ENCODE data around the gene LPO.

The LPO gene

GRCh38 chr17:58264407-58265103 lies 26.2 kb downstream of the LPO start:
- no peak for FAIRE-seq

GRCh38 chr17:58265271-58265670 lies 26.9 kb downstream of the LPO start:
- no peak for FAIRE-seq

GRCh38 chr17:58265902-58266875 lies 27.8 kb downstream of the LPO start:
- FAIRE-seq = no peak

- FAIRE-seq = no peak
Observed at GRCh38 chr17:58267347-58268324, 29.3 kb downstream of the LPO start.

DNA sequence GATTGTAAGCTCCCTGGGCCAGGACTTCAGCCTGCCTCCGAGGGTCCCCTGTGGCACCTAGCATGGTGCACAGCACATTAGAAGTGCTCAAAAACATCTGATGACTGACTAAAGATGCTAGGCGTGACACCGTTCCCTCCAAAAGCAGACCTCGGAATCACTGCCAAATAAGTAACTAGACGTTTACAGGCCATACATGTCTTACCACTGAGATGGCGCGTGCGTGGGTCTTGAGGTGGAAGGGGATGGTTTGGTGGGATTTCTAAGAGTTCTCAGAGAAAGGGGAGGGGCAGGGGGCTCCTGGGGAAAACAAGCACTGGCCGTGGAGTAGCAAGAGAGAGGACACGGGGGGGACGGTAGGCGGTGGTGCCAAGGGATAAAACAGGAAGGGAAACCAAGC lies 29.9 kb downstream of the LPO start:
- FAIRE-seq = no peak

DNA sequence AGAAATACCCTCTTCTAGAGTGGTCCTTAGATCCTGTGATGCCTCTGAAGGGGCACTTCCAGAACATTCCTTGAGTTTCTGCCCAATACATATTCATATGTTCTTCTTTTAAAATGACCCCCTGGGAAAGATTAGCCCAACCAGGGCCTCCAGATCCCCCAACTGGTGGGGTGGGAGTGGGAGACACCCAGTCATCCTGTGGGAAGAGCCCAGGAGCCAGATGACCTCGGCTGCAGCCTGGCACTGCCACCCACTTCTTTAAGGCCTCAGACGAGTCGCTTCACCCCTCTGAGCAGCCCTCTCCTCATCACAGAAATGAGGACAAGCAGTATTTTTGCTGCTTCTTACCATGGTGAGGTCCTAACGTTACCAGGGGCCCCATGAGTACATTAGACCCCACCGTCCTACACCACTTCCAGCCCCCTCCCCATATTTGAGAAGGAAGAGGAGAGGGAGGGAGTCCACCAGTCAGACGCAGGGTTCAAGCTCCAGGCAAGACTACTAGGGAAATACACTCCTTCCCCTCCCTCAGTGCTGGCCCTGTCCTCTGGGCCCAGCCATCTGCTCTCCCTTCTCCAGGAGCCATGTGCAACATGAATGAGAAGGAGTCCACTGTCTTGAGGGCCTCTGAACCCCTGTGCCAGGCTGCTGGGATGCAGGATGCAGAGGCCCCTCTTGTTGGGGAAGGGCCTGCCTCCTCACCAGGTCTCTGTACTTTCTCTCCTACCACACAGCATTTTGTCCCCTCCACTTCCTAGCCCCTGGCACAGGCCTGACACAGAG lies 30.6 kb downstream of the LPO start:
- FAIRE-seq = no peak

DNA sequence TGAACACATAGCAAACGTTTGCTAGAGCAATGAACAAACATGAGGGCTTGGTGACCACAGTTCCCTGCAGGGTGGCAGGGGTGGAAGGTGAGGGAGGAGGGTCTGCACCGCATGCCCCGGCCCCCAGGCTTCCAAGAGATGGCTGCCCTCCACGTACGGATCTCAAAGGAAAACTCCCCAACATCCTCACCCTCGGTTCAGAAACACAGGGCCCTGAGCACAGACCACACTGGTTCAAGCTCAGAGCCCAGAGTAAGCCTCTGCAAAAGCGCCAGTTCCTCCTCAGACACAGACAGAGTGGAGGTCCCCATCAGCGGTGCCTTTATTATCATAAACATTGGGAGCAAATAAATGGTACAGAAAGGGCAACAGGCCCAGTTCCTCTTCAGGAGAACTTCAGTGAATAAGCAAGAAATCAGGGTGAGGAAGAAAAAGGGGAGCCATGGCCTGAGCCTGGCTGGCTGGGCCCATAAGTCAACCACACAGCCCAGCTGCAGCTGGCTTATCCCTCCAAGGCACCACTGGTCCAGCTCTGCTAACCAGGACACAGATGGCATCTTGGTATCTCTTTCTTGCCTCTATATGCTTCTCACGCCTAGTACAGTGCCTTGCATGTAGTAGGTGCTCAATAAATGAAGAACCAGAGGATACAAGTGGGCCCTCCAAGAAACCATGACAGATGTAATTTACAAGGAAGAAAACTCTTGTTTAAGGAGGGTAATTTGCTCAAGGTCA lies 31.3 kb downstream of the LPO start:
- FAIRE-seq = no peak

DNA sequence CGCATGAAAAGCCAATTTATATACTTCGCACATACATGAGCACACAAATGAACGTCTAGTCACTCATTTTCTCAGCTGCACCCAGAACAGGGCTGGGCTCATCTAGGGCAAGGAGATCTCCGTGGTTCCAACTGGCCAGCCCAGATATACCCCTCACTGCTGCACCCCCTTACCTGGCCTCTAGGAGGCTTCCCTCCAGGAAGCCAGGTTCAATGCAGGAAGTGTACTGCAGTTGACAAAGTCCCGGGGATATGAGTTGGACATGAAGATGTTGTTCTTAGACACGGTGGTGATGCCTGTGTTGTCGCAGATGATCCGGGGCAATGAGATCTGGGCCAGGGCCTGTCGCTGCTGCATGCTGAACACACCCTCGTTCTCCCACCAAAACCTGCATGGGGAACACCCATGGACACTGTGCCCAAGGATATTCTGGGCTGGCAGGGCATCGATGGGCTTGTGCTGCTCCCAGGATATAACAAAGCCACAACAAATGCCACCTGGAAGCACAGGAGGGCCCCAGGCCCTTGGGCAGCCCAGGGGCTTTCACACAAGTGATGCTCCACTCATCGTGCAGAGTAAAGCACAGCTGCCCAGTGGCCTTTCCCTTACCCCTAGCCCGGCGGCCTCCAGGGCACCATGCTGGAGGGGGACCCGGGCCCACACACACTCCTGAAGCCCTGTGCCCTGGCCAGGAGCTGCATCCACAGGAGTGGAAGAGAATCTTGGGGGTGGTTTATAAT lies 32.3 kb downstream of the LPO start:
- FAIRE-seq = no peak

DNA sequence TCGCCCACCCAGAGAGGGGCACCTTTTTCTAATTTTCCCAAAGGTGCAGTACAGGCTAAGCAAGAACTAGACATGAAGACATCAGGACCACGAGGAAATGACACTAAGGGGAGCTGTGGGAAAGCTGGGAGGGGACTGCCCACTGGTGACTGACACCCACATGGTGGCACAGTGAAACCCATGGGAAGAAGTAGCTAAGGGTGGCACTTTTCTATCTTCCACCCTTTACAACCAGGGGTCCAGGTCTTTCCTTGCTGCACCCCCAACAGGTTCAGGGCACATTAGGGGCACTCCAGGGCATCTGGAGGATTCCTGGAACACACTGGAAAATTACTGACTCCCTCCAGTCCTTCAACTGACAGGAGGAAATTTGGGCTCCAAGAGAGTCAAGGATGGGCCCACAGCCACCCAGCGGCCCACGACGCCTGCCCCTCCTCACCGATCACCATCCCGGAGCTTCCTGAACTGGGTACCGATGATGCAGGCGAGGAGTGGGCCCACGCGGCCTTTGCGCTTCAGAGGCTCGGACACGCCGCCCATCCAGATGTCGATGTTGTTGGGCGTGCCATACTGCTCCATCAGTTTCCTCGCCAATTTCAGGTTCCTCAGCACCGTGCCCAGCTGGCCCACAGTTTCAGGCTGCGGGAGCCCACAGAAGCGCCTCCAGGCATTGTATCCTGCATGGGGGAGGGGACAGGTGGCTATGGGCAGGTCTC lies 33.0 kb downstream of the LPO start:
- no peak for FAIRE-seq

DNA sequence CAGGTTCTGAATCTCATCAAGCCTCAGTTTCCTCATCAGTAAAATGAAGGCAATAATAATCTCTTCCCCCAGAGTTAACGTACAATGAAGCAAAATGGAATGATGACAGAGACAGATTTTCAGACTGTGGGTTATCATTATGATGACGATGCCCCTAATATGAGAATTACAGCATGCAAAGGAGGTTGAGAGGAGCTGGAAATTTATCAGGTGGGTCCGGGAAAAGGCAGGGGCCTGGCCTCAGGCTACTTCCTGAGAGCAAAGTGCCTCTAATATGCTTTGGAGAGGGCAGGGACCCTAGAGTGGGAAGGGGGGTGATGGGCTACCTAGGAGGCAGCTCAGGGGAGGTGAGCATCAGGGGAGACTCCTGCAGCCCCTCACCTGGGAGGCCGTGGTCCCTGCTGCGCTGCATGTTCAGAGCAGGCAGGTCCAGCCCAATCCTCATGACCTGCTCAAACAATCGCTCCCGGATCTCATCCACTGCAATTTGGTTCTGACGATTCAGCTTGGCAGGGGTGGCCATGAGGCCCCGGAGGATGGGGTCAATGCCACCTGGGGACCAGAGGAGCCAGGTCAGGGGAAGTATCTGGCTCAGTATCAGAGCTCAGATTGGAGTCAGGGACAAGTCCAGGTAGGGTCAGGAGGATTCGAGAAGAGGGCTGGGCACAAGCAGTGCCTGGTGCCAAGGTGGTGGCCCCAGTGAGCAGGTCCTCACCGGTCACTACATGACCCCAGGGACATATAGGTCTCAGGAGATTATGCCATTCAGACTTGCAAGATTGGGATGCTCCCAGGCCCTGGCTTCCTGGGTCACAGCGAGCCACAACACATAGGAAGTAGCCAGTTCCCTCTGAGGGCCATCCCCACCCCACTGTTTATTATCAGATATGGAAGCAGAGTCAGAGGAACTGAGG lies 34.2 kb downstream of the LPO start:
- FAIRE-seq = no peak

- FAIRE-seq = no peak
Observed at GRCh38 chr17:58273453-58274104, 35.2 kb downstream of the LPO start.

GRCh38 chr17:58275417-58275816 lies 37.0 kb downstream of the LPO start:
- FAIRE-seq = no peak

- no peak for FAIRE-seq
Observed at GRCh38 chr17:58276423-58276822, 38.0 kb downstream of the LPO start.

GRCh38 chr17:58277107-58277801 lies 38.9 kb downstream of the LPO start:
- FAIRE-seq = no peak

DNA sequence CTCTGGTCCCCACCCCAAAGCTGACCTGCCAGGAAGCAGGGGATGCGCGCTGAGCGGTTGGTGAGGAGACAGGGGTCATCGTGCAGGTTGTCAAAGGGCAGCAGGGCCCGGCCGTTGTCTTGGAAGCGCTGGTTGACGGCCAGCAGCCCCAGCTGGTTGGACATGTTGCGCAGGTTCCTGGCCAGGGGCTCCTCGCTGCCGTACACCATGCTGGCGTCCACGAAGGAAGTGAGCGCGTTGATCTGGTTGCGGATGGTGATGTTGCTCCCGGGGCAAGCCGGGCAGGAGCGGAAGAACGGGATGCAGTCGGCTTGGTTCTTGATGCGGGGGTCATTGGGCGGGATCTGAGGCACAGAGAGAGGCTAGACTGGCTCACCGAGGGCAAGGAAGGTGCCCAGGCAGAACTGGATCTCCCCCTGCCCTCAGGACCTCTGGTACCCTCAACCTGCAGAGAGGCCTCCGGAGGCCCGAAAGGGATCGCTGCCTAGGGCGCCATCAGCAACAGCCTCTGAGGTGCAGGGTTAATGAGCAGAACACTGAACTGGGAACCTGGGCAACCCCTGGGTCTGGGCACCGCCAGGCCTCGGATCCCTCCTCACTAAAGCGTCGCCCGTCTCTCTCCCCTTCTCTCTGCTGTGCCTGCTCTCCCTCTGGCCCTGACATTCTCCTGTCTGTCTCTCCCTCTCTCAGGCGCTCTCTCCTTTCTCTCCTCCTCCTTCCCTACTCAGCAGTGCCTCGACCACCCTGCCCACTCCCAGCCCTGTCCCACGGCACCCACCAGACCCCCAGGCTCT lies 39.6 kb downstream of the LPO start:
- FAIRE-seq = no peak

- FAIRE-seq = no peak
Observed at GRCh38 chr17:58278661-58279015, 40.3 kb downstream of the LPO start.

Measured in TTC549 (cell line).